ENCODE measurements around the gene ACOT11. TPM values are rescaled to one million over a fixed set of nuclear protein-coding genes. Genes with fewer than 3 reads are reported as not detected.

ACOT11 gene
- total RNA-seq, 1 donor from 2014 or later = 64.8 TPM

GRCh38 chr1:54652168-54652567 lies 104.1 kb downstream of the ACOT11 start:
- Histone ChIP-seq H3K4me1 (peaks cover 10% of the 10 kb centered on the region), H3K9me3 (replicated peaks) (no peaks in the 10 kb centered on the region), H3K4me3 (no peak overlapping the region), H3K36me3 (no peaks in the 10 kb centered on the region), H3K27me3 (ENCODE audit: low read depth) (no peaks in the 10 kb centered on the region), H3K27ac (replicated peaks) (no peak overlapping the region)
- intact Hi-C loops (cut with micrococcal nuclease) = no loop called here
- TF ChIP-seq, protein P1, sequence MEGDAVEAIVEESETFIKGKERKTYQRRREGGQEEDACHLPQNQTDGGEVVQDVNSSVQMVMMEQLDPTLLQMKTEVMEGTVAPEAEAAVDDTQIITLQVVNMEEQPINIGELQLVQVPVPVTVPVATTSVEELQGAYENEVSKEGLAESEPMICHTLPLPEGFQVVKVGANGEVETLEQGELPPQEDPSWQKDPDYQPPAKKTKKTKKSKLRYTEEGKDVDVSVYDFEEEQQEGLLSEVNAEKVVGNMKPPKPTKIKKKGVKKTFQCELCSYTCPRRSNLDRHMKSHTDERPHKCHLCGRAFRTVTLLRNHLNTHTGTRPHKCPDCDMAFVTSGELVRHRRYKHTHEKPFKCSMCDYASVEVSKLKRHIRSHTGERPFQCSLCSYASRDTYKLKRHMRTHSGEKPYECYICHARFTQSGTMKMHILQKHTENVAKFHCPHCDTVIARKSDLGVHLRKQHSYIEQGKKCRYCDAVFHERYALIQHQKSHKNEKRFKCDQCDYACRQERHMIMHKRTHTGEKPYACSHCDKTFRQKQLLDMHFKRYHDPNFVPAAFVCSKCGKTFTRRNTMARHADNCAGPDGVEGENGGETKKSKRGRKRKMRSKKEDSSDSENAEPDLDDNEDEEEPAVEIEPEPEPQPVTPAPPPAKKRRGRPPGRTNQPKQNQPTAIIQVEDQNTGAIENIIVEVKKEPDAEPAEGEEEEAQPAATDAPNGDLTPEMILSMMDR (IDR thresholded peaks at IDR 0.05; ENCODE audit: borderline replicate concordance) = no peak
- no peak for DNase-seq

GRCh38 chr1:54653036-54653435 lies 105.0 kb downstream of the ACOT11 start:
- H3K36me3 ChIP-seq = no peaks in the 10 kb centered on the region
- TF ChIP-seq, protein P1 (IDR thresholded peaks at IDR 0.05; ENCODE audit: borderline replicate concordance) = no peak
- intact Hi-C loops (cut with micrococcal nuclease) = no loop called here
- peaks cover 6% of the 10 kb centered on the region for H3K9me3 ChIP-seq (replicated peaks)
- H3K4me3 ChIP-seq = no peak overlapping the region
- H3K4me1 ChIP-seq = peaks cover 10% of the 10 kb centered on the region
- H3K27ac ChIP-seq (replicated peaks) = no peak overlapping the region
- H3K27me3 ChIP-seq (ENCODE audit: low read depth) = no peaks in the 10 kb centered on the region
- DNase-seq = no peak

GRCh38 chr1:54658164-54658913 lies 110.3 kb downstream of the ACOT11 start:
- intact Hi-C loops (cut with micrococcal nuclease) = no loop called here
- no peak for DNase-seq

More at GRCh38 chr1:54658164-54658913, 110.3 kb downstream of the ACOT11 start:
- H3K36me3 ChIP-seq = peaks cover 13% of the 10 kb centered on the region
- no peak overlapping the region for H3K4me3 ChIP-seq
- H3K9me3 ChIP-seq (replicated peaks) = peaks cover 22% of the 10 kb centered on the region
- TF ChIP-seq, protein P1 (IDR thresholded peaks at IDR 0.05; ENCODE audit: borderline replicate concordance) = no peak
- H3K4me1 ChIP-seq = no peaks in the 10 kb centered on the region
- no peak overlapping the region for H3K27ac ChIP-seq (replicated peaks)
- no peaks in the 10 kb centered on the region for H3K27me3 ChIP-seq (ENCODE audit: low read depth)

Other genes starting within 250 kb of the ACOT11 start
- gene SSBP3, start 141.8 kb upstream of the ACOT11 start, total RNA-seq = 57.7 TPM
- 0.80 TPM for gene FAM151A, start 75.3 kb downstream of the ACOT11 start, total RNA-seq
- 6.8 TPM for gene MROH7, start 93.6 kb downstream of the ACOT11 start, total RNA-seq
- gene TTC4, start 167.6 kb downstream of the ACOT11 start, total RNA-seq = 16.1 TPM
- 5.1 TPM for gene PARS2, start 216.3 kb downstream of the ACOT11 start, total RNA-seq